Activated CD4-positive, alpha-beta T cell treated with anti-CD3 and anti-CD28 coated beads for 1 hour (primary cell): ENCODE data around the gene PTPN14.

Source experiments
- DNase-seq: peaks from one replicate; pipeline ENCODE4 v3.0.0-alpha.2; 2020

The PTPN14 gene

GRCh38 chr1:214326406-214326805 is 225.0 kb downstream of the PTPN14 start:
- DNase-seq = no peak

GRCh38 chr1:214324896-214325800 is 226.3 kb downstream of the PTPN14 start:
- DNase-seq = no peak

- no peak for DNase-seq
Observed at GRCh38 chr1:214321705-214322453, 229.5 kb downstream of the PTPN14 start.

GRCh38 chr1:214319938-214320337 is 231.5 kb downstream of the PTPN14 start:
- no peak for DNase-seq

GRCh38 chr1:214318956-214319736 is 232.3 kb downstream of the PTPN14 start:
- no peak for DNase-seq

GRCh38 chr1:214318356-214318755 is 233.0 kb downstream of the PTPN14 start:
- no peak for DNase-seq

GRCh38 chr1:214317734-214318133 is 233.7 kb downstream of the PTPN14 start:
- DNase-seq = no peak

- no peak for DNase-seq
Observed at GRCh38 chr1:214317300-214317699, 234.1 kb downstream of the PTPN14 start.

GRCh38 chr1:214316593-214316992 is 234.8 kb downstream of the PTPN14 start:
- no peak for DNase-seq

GRCh38 chr1:214314178-214314843 is 237.1 kb downstream of the PTPN14 start:
- DNase-seq = no peak

- DNase-seq = no peak
Observed at GRCh38 chr1:214312530-214313051, 238.8 kb downstream of the PTPN14 start.

GRCh38 chr1:214310777-214311690 is 240.4 kb downstream of the PTPN14 start:
- DNase-seq = no peak

GRCh38 chr1:214310010-214310409 is 241.4 kb downstream of the PTPN14 start:
- no peak for DNase-seq

GRCh38 chr1:214306269-214306668 is 245.1 kb downstream of the PTPN14 start:
- no peak for DNase-seq

GRCh38 chr1:214305164-214305751 is 246.1 kb downstream of the PTPN14 start:
- no peak for DNase-seq

- no peak for DNase-seq
Observed at GRCh38 chr1:214303141-214303930, 248.1 kb downstream of the PTPN14 start.

- DNase-seq = no peak
Observed at GRCh38 chr1:214301526-214301925, 249.9 kb downstream of the PTPN14 start.

GRCh38 chr1:214300149-214300780 is 251.1 kb downstream of the PTPN14 start:
- DNase-seq = no peak
